Measurements from ENCODE around the gene ENAH.

The ENAH gene

DNA sequence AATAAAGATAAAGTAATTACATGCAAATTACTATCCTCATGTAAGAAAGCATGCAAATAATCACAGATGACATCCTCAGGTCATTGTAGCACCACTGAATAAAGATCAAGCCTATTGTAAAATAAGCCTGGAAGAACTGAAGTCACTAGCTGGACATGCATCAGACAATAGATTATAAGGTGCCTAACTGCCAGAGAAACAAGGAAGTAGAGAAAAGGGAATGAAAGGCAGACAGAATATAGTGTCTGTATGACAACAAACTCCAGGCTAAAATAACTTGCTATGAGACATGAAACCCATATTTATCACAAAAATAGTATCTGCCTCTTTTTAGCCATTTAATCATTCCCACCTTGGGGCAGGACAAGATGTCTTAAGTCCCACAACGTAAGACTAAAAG is 108.7 kb downstream of the ENAH start:
- no peak overlapping the region for H3K9ac ChIP-seq
- H3K4me2 ChIP-seq, result no peak overlapping the region
- H3K27ac ChIP-seq, result no peak overlapping the region

DNA sequence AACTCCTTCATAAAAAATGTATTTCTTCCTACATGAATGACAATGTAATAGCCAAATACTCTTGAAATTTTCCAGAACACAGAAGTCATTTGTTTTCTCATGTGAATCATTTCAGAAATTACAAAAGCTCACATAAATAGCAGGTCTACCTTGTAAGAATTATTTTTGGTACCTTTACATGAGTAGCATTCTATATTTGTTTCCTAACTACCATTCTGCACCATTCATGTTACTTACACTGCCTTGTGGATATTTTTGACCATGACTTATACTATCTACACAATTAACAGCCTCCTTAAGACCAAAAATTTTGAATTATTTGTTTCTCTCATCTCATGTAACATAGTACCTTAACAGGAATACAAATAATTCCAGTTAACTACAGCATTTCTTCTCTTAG is 109.6 kb downstream of the ENAH start:
- H3K4me1 ChIP-seq (ENCODE audit: low read depth, poor library complexity, severe bottlenecking), result no peaks in the 10 kb centered on the region
- no peak overlapping the region for H3K4me3 ChIP-seq (IDR thresholded peaks at IDR 0.05; ENCODE audit: insufficient read depth, low read depth, low read length)
- no peaks in the 10 kb centered on the region for H4K20me1 ChIP-seq (ENCODE audit: insufficient read depth)
- no peak overlapping the region for H2AFZ ChIP-seq (ENCODE audit: low read depth)
- no peak for TF ChIP-seq CTCF (conservative IDR thresholded peaks at IDR 0.05; ENCODE audit: low read depth, low read length)
- H3K27me3 ChIP-seq (ENCODE audit: insufficient read depth, low read depth), result no peaks in the 10 kb centered on the region
- H3K4me2 ChIP-seq, result no peak overlapping the region
- H3K36me3 ChIP-seq (ENCODE audit: insufficient read depth), result no peaks in the 10 kb centered on the region
- no peaks in the 10 kb centered on the region for H3K79me2 ChIP-seq (ENCODE audit: insufficient read depth, low read depth)
- H3K27ac ChIP-seq, result no peak overlapping the region
- H3K9ac ChIP-seq, result no peak overlapping the region

More for the DNA sequence above, 108.7 kb downstream of the ENAH start:
- Histone ChIP-seq H3K4me3 (IDR thresholded peaks at IDR 0.05; ENCODE audit: insufficient read depth, low read depth, low read length) (no peak overlapping the region), H3K27me3 (ENCODE audit: insufficient read depth, low read depth) (no peaks in the 10 kb centered on the region), H3K36me3 (ENCODE audit: insufficient read depth) (no peaks in the 10 kb centered on the region), H2AFZ (ENCODE audit: low read depth) (no peak overlapping the region), H3K79me2 (ENCODE audit: insufficient read depth, low read depth) (no peaks in the 10 kb centered on the region), H3K4me1 (ENCODE audit: low read depth, poor library complexity, severe bottlenecking) (no peaks in the 10 kb centered on the region), H4K20me1 (ENCODE audit: insufficient read depth) (no peaks in the 10 kb centered on the region)
- TF ChIP-seq CTCF (conservative IDR thresholded peaks at IDR 0.05; ENCODE audit: low read depth, low read length), result no peak

DNA sequence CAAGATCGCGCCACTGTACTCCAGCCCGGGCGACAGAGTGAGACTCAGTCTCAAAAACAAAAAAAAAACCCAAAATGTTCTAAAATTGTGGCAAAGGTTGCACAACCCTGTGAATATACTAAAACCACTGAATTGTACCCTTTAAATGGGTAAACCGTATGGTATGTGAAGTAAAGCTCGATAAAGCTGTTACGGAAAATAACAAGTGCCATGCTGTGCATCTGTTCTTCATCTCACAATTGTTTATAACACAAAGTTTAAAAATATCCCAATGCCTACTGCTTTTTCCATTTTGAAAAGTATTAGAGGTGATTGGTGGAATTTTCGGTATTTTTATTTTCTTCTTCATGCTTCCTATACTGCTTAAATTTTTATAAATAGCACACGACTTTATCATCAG is 111.5 kb downstream of the ENAH start:
- no peaks in the 10 kb centered on the region for H4K20me1 ChIP-seq (ENCODE audit: insufficient read depth)
- H3K27me3 ChIP-seq (ENCODE audit: insufficient read depth, low read depth), result no peaks in the 10 kb centered on the region
- no peak for TF ChIP-seq CTCF (conservative IDR thresholded peaks at IDR 0.05; ENCODE audit: low read depth, low read length)
- H3K4me3 ChIP-seq (IDR thresholded peaks at IDR 0.05; ENCODE audit: insufficient read depth, low read depth, low read length), result no peak overlapping the region
- H3K27ac ChIP-seq, result no peak overlapping the region
- no peaks in the 10 kb centered on the region for H3K79me2 ChIP-seq (ENCODE audit: insufficient read depth, low read depth)
- no peak overlapping the region for H2AFZ ChIP-seq (ENCODE audit: low read depth)
- H3K4me2 ChIP-seq, result no peak overlapping the region
- no peaks in the 10 kb centered on the region for H3K4me1 ChIP-seq (ENCODE audit: low read depth, poor library complexity, severe bottlenecking)
- no peak overlapping the region for H3K9ac ChIP-seq
- no peaks in the 10 kb centered on the region for H3K36me3 ChIP-seq (ENCODE audit: insufficient read depth)

DNA sequence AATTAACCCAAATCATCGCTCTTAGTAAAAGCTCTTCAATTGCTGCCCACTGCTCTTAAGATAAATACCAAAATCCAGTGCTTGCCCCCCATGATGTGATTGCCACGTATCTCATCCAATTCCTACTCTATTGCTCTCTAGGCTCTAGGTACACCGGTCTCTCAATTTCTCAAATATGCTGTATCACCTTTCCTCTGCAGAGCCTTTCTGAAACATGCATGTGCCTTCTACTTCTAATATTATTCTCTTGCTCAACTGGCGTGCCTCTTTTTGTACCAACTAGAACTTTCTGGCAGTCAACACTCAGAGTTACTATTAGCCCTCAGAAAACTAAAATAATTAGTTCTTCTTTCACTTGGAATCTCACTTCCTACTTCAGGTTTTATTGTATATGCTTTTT is 113.3 kb downstream of the ENAH start:
- Histone ChIP-seq H4K20me1 (ENCODE audit: insufficient read depth) (no peaks in the 10 kb centered on the region), H3K79me2 (ENCODE audit: insufficient read depth, low read depth) (no peaks in the 10 kb centered on the region), H3K4me2 (no peak overlapping the region), H3K4me3 (IDR thresholded peaks at IDR 0.05; ENCODE audit: insufficient read depth, low read depth, low read length) (no peak overlapping the region), H2AFZ (ENCODE audit: low read depth) (no peak overlapping the region), H3K9ac (no peak overlapping the region), H3K27me3 (ENCODE audit: insufficient read depth, low read depth) (no peaks in the 10 kb centered on the region), H3K27ac (no peak overlapping the region), H3K36me3 (ENCODE audit: insufficient read depth) (no peaks in the 10 kb centered on the region), H3K4me1 (ENCODE audit: low read depth, poor library complexity, severe bottlenecking) (no peaks in the 10 kb centered on the region)
- no peak for TF ChIP-seq CTCF (conservative IDR thresholded peaks at IDR 0.05; ENCODE audit: low read depth, low read length)

DNA sequence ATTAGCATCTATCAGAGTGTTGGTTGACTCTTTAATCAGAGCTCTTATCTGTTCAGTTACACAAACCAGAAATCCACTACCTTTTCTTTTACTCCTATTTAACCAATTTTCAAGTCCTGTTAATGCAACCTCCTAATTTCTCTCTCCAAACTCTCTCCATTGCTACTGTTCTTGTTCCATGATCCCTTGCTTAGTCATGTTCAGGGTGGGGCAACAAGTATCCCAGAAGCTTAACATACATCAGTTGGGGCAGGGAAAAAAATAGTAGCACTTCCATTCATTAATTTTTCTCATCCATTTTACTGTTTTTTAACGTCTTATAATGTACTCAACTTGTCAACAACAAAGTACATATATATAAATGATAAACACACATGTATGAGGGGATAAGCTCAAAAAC is 113.9 kb downstream of the ENAH start:
- no peak overlapping the region for H3K27ac ChIP-seq
- H3K4me2 ChIP-seq, result no peak overlapping the region
- no peak overlapping the region for H3K9ac ChIP-seq
- H3K4me1 ChIP-seq (ENCODE audit: low read depth, poor library complexity, severe bottlenecking), result no peaks in the 10 kb centered on the region
- H3K27me3 ChIP-seq (ENCODE audit: insufficient read depth, low read depth), result no peaks in the 10 kb centered on the region
- no peak overlapping the region for H3K4me3 ChIP-seq (IDR thresholded peaks at IDR 0.05; ENCODE audit: insufficient read depth, low read depth, low read length)
- no peaks in the 10 kb centered on the region for H3K36me3 ChIP-seq (ENCODE audit: insufficient read depth)
- H4K20me1 ChIP-seq (ENCODE audit: insufficient read depth), result no peaks in the 10 kb centered on the region
- H2AFZ ChIP-seq (ENCODE audit: low read depth), result no peak overlapping the region
- TF ChIP-seq CTCF (conservative IDR thresholded peaks at IDR 0.05; ENCODE audit: low read depth, low read length), result no peak
- H3K79me2 ChIP-seq (ENCODE audit: insufficient read depth, low read depth), result no peaks in the 10 kb centered on the region

All from KMS-11 (cell line).